ENCODE results near the gene VANGL2.

Gene VANGL2

DNA sequence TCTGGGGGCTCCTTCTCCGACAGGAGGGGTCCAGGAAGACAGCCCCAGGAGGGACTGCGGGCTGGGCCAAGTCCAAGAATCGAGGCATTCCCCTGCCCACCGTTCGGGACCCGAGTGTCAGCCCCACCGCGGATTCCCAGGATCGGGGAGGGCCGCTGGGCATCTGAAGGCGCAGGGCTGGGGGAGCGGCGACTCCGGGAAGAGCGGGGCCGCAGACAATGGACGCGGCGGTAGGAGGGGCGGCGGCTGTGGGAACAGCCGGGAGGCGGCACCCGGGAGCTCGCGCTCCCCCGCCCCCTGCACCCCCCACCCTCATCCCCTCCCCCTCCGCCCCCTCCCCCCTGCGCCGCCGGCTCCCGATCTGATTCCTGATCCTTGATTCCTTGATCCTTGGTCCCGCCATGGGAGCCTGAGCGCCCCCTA, at the start of gene VANGL2:
Gene VANGL2 (plus strand): TSS at position 342 of the 423 bp plus-strand sequence. CDS start 15,274 bp downstream, outside the sequence.
- DNase-seq: peak; percentile 41

DNA sequence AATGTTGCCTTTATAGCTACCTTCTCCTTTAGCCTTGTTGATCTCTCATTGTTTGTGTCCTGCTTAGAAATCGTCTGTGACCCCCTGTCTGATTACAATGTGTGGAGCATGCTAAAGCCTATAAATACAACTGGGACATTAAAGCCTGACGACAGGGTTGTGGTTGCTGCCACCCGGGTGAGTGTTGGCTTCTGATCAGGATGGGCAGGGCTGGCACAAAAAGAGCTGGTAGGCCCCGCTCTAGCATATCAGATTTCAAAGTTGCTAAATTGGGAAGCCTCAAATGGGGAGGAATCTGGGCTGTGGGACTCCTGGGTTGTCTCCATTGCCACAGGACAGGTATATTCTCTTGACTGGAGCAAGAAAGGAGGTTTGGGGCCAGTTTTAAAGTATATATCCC, 48.7 kb upstream of the VANGL2 start:
- DNase-seq: no peak

DNA sequence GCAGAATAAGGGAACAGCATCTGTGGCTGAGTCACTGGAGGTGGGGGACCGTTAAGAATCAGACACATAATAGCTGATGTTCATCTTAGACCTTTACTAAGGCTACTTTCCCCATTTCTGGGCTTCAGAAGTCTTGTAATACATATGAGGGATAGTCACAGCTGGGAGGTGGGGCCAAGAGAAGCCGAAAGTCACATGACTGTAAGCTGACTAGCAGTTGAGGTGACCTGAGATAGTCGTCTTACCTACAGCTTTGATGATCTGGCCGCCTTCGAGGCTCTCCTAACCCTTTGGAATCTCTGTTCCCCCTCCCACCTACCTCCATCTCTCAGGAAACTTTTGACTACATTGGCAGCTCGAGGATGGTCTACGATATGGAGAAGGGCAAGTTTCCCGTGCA, 47.8 kb upstream of the VANGL2 start:
- no peak for DNase-seq

DNA sequence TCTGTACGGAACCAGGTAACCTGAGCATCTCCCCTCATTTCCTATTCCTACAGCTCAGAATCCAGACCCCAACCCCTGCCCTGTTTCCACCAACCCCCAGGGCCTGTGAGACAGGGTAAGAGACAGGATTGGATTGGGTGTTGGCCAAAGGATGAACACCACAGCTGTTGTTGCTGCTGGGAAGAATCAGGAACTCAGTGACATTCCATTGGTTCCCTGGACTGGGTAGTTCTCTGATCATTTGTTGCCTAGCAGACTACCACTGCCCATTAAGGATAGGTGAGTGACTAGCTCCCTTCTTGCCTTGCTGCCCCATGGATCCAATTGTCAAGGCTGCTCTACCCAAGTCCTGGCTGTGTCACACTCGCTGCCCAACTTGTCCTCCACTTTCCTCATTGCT, 47.1 kb upstream of the VANGL2 start:
- DNase-seq: no peak

DNA sequence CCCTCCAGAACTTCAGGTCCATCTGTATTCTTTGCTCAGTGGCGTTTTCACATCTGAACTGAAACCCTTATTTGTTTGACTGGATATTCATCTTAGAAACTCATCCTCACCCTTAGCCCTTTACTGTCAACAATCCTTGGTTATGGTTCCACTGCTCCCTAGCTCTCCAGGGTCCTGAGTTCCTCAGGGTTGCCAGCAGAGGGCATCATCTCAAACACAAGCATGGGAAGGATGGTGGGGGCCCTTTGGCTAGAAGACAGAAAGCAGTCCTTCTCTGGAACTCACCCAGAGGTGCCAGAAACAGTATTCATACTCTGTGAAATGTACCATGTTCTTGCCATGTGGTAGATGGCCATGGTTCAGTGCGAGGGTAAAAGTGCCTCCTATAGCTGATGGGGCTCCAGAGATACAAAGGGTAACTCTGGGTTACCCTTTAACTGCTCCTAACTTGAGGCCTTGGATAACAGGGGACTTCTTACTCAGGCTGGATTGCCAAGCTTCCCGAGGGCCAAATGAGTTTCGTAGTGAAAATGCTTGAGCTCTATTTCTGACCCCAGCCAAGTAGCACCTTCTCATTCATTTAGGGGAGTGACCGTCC, 45.9 kb upstream of the VANGL2 start:
- no peak for DNase-seq

DNA sequence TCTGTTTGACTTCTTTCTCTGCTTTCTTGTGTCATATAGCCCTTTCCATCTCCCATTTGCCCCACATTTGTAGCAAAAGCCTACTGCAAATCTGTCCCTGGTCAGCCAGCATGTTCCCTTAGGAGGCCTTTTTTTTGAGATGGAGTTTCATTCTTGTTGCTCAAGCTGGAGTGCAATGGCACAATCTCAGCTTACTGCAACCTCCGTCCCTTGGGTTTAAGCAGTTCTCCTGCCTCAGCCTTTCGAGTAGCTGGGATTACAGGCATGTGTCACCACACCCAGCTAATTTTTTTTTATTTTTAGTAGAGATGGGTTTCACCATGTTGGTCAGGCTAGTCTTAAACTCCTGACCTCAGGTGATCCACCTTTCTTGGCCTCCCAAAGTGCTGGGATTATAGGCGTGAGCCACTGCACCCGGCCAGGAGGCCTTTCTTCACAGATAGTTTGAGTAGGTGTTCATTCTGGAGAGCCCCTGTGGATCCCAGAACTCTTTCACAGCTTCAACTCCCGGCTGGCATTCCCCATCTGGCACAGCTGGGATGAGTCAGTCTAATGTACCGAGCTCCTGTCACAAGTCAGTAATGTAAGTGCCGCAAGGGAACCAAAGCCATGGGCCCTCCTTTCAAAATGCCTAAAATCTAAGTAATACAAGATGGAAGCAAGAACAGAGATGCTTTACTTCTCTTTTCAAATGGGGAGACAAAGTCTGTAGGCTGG, 42.9 kb upstream of the VANGL2 start:
- no peak for DNase-seq

DNA sequence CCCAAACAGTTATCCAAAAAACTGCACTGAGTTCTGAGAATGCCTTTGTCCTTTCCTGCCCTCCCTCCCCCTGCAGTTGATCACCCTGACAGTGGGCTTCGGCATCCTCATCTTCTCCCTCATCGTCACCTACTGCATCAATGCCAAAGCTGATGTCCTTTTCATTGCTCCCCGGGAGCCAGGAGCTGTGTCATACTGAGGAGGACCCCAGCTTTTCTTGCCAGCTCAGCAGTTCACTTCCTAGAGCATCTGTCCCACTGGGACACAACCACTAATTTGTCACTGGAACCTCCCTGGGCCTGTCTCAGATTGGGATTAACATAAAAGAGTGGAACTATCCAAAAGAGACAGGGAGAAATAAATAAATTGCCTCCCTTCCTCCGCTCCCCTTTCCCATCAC, 42.3 kb upstream of the VANGL2 start:
- DNase-seq: no peak

DNA sequence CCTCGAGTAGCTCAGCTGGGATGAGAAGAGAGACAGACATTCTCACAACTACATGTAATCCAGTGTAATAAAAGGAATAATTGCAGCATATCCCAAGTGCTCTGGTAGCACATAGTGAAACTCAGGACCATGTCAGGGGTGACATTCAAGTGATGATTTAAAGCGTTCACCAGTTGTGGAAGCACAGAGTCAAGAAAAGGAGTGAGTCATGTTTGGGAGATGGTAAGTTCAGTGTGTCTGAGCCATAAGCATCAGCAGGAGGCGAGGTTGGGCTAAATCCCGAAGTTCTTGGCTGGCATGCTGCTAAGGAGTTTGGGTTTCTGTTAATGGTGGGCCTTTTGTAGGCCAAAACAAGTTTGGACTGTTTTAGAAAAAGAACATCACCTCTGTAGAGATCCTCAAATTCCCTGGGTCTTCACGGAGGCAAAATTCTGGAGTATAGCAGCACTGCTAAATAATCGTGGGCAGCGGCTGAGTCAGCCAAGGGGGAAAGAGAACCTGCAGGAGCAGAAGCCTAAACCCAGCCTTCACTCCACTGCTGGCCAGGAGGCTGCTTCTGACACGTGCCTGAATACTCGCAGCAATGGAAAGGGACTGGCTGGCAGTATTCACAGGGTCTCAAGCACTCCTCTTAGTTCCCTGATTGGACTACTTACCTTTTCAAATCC, 40.7 kb upstream of the VANGL2 start:
- no peak for DNase-seq

DNA sequence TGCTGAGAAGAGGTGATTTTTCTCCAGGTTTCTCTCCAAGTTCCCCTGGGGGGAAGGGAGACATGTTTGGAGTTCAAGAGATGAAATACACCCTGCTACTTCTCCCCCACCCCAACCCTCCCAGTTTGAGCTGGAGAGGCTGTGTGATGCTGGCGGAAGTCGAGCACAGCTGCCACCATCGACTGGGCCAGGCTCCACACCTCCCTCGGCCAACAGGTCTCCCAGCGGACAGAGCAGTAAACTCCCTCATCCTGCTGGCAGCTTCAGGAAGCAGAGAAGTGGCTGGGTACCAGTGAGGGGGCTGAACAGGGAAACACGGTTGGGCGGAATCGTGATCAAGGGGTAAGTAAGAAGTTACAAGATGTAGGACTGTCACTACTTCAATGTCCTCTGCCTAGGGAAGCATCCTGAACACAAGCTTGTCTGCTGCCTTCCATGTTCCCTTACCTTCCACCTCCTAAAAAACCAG, 40.1 kb upstream of the VANGL2 start:
- no peak for DNase-seq

DNA sequence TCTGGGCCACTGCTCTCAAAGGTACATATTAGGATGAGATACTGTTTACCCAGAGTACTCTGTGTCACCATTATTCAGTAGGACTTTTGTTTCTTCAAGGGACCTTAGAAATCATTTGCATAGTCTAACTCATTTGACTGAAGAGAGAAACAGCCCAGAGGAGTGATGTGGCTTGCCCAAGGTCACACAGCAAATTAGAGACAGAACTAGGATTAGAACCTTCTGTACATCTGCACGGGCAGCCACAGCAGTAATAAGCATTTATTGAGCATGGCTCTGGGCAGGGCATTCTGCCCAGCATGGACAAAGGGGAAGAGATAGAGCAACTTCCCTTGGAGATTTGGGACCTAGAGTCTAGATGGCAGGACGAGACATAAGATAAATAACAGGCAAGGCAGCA, 39.2 kb upstream of the VANGL2 start:
- no peak for DNase-seq

DNA sequence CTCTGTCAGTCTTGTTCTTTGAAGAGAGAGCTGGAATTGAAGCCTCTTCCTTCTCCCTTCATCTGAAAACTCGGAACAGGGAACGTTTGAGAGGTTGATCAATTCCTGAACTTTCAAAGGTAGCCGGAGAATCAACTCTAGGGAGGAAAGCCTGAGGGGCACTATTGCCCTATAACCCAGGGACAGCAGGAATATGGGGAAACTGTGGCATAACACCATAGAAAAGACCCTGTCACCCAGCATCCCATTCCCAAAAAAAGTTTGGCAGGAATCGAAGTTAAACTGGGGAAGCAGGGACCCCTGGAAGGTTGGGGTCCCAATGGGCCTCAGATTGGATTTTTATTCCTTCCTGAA, 38.6 kb upstream of the VANGL2 start:
- no peak for DNase-seq

DNA sequence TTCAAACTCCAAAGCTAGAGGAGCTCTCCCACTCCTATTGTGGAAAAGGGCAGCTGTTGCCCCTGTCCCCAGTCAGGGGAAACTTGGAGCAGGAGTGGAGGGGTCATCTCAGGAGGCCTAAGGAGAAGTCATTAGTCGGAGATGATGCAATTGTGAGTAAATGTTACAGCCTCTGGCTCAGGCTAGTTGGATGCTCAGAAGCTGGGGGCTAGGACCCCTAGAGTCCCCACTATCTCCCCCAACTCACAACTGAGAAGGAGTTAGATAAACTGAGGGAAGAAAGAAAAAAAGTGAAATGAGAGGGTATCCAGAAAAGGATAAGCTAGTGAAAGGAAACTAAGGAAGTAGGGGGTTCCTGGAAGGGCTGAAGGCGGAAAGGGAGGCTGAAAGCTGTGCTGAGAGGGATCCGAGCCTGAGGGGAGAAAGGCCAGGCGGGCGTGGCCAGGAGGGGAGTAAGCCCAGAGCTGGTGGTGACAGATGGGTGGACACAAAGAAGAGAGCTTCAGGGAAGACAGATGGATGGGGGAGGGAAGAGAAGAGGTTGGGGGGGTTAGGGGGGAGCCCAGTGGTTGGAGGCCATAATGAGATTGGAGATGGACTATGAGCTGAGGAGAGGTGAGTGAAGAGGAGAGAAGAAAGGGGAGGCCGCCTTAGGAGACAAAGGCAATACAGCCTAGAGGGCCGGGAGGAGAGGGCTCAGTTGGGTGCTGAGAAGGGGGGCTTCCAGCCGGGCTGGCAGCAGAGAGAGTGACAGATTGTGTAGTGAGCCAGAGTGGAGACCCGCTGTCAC, 38.0 kb upstream of the VANGL2 start:
- DNase-seq: no peak

DNA sequence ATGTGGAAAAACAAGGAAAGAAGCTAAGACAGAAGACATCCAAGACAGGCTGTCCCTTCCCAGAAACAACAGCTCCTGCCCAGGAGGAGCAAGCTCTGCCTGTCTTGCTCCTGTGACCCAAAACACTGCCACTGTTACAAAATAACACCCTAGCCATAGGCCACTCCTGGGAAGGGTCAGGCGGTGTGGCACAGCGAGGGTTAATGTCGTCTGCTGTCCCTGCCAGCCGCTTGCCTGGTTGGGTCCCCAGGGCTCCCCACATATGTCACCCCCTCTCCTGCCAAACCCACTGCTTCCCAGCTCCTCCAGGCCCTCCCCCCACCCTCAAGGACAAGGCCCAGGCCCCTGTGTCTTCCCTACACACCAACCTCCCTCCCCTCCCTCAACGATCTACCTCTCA, 37.4 kb upstream of the VANGL2 start:
- DNase-seq: no peak

DNA sequence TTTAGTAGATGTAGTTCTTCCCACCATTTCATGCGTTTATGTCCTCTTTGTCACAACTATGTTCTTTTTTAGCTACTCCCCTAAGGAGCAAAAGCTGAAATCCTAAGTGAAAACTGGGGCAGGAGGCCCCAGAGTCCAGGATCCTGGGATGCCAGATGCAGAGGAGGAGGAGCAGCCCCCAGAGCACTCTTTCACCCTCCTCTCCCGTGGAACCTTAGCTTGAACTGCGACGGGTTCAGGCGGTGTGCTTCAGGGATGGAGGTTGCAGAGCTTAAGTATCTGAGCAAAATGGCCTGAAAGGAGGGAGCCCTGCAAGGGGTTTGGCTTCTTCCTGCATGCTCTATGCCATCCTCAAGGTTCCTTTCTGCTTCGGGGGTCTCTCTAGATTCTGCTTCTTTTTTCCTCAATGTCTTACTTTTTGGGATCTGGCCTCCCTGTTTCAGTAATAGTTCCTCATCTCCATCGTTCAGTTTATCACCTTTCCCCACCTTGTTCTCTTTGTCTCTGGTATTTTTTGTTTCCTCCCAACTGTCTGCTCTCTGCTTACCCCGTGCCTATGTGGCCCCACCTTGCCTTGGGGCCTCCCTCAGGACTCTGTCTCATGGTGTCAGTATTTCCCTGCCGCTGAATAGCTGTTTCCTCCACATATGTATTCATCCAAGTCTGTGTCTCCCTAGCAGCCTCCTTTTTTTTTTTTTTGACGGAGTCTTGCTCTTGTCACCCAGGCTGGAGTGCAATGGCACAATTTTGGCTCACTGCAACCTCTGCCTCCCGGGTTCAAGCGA, 36.2 kb upstream of the VANGL2 start:
- DNase-seq: no peak

DNA sequence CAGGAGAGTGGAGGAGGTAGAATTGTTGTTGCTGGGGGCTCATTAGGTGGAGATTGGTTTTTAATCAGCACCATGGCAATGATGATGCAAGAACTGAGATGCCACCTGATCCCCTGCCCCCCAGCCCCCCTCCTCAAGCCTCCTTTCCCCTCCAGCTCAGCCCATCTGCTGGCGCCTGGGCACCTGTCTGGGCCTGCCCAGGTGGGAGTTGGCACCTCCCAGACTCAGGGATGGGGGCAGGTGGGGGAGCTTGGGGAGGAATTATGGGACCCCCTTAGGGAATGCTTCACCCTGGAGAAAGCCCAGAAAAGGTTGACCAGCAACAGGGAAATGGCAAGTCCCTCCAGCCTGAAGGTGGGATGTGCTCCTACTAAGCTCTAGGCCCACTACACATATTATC, 35.0 kb upstream of the VANGL2 start:
- DNase-seq: no peak

DNA sequence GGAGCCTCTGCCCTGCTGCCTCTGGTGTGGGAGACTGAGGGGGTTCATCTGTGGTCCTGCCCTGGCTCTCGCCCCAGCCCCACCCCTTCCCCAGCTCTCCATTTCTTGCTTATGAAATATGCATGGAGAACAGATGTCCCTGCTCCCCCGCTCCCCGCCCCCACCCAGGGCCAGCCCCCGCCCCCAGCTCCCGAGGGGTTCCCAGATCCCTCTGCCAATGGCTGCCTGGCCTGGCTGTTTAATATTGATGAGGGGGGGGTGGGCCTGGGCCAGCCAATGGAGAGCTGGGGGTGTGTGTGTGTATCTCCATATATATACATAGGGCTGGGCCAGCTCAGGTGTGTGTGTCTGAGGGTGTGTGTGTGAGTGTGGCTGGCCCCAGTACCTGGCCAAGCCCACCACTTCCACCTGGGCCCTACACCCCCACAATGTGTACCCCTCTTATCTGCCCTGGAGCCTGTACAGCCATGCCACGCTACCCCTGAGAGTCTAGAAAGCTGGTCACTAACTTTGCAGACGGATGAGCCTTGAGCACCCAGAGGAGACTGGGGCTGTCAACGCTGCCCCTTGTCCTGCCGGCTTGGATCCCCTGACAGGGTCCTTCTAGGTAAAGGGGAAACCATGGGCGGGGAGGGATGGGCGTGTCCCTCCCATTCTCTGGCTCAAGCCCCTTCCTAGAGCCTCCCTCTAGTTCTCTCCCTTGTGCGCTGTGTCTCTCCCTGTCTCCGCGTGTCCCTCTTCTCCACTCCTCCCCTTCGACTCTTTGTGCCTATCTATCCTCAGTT, 33.4 kb upstream of the VANGL2 start, which contains the start of gene NHLH1:
Gene NHLH1 (plus strand): TSS at position 341 of the 785 bp plus-strand sequence. CDS start 3,661 bp downstream, outside the sequence.
- no peak for DNase-seq

DNA sequence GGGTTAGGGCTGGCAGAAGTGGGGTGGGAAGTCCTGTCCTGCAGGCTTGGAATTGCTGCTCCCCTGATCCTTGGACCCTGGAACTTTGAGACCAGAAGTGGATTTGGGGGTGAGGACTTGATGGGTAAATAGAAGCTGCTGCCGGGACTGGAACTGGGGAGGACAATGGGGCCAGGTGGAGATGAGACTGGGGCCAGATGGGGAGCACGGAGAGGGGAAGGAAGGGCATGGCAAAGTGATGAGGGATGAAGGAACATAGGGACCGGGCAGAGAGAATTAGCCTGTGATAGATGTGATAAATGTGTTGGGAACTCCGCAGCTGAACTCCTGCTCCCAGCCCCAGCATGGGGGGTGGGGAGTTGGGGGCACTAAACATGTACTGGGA, 32.9 kb upstream of the VANGL2 start:
- no peak for DNase-seq

DNA sequence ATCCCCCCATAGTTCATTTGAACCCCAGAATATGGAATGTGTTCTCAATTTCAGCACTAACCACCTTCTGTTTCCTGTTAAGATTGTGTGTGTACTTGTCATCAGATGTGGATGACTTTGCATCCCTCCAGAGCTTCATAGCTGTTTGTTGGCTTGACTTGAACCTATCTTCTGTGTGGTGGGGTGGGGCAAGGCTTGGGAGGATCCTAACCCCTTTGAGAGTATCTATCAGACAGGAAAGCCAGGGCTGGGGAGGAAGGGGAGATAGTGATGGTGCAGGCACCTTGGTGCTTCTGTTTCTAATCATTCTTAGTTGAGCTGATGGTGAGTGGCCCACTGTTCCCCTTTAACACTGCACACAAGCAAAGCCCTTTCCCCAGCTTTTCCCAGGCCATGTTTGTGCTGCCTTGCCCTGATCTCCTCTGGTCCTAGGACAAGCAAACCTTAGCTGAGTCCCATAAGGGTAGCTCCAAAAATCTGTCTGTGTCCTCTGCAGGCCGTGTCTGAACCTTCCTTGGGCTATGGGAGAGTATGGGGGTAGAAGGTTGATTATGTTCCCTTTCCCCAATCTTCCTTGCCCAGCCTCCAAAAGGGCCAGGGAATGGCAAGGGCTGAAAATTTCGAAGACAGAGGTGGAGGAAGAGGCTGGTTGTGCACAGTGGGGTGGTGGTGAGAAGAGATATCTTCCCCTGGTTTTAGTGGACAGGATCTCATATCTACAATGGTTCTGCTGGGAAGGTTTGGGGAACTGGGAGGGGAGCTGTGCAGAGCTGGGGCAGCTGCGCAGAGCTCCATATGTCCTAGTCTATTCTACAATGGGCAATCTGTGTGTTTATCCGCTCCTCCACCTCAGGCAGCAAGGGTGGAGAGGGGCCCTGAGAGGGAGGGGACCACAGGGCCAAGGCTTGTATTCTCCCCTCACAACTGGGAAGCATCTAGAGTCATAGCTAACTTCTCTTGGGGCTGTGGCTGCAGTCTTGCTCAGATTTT, 32.1 kb upstream of the VANGL2 start:
- no peak for DNase-seq

DNA sequence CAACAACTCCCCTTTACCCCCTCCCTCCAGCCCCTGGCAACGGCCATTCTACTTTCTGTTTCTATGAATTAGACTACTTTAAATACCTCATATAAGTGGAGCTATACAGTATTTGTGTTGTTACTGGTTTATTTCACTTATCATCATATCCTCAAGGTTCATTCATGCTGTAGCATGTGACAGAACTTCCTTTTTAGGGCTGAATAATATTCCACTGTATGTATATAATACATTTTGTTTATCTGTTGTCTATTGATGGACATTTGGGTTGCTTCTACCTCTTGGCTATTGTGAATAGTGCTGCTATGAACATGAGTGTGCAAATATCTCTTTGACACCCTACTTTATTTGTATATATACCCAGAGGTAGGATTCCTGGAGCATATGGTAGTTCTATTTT, 31.3 kb upstream of the VANGL2 start:
- no peak for DNase-seq

DNA sequence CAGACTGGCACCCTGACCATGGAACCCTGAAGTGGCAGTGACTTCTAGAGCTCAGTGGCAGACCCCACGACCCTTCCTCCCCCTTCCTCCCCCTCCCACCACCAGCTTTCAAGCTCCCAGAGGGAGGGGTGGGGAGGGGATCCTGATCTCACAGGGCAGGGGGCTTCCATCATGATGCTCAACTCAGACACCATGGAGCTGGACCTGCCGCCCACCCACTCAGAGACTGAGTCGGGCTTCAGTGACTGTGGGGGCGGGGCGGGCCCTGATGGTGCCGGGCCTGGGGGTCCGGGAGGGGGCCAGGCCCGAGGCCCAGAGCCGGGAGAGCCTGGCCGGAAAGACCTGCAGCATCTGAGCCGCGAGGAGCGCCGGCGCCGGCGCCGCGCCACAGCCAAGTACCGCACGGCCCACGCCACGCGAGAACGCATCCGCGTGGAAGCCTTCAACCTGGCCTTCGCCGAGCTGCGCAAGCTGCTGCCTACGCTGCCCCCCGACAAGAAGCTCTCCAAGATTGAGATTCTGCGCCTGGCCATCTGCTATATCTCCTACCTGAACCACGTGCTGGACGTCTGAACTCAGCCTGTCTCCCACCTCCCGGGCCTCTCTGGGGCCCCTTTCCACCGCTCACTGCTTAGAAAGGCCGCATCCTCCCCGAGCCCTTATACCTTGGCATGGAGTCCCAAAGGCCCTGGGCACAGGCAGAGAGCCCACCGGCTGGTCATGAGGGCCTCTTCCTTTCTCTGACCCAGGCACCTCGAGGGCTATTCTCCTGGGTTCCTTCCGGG, 29.6 kb upstream of the VANGL2 start:
- DNase-seq: no peak
